ENCODE results near the gene TTLL9.

The TTLL9 gene

DNA sequence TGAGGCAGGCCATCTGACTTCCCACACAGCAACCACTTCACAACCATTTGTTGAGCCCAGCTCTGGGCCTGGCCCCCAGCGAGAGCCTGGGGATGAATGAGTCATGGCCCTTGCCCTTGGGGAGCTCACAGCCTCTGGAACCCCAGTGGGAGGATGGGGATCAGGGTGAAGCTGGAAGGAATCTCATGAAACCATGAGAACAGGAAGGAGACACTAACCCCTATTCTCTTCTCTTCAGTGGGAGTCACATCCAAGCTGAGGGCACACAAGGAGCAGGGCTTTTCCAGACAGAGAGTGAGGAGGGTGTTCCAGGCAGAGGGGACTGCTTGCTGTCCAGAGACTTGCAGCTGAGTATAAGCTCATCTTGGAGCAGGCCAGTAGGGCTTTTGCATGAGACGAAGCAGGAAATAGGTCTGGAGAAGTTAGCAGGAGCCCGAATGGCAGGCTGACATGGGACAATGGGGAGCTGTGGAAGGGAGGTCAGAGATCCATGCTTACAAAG is 32.5 kb upstream of the TTLL9 start:
- DNase-seq, result no peak

GRCh38 chr20:31838646-31839292 is 31.7 kb upstream of the TTLL9 start:
- no peak for DNase-seq

DNA sequence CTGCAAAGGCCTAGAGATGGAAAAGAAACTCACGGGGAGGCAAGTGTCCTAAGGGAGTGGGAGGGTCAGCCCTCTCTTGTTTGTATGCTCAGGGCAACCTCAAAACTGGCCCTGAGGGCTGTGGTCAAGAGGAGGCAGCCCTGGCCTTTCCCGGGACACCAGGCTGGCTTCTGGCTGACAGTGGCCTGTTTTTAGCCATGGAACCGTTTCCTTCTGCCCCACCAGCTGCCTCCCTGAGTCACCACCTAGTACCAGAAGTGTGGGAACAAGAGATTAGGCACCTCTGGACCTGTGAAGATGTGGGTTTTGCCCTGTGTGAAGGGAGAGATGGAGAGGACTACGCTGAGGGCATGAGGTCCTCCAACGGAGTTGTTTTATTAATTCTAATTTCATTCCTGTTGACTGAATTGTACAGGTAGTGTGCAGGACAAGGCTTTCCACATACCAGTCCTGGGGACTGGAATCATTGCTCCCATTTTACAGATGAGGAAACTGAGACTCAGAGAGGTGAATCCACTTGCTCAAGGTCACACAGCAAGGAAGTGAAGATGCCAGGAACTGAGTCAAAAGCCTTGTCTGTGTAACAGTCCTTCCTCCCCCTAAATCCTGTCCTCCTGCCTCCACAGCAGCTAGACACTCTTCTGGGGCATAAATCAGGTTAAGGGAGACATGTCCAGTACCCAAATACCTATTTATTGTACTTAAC is 30.5 kb upstream of the TTLL9 start:
- DNase-seq, result no peak

GRCh38 chr20:31840906-31841816 is 29.3 kb upstream of the TTLL9 start:
- no peak for DNase-seq

- DNase-seq, result no peak
Measured at GRCh38 chr20:31841928-31842327, 28.5 kb upstream of the TTLL9 start.

- no peak for DNase-seq
Measured at GRCh38 chr20:31842471-31843157, 27.8 kb upstream of the TTLL9 start.

DNA sequence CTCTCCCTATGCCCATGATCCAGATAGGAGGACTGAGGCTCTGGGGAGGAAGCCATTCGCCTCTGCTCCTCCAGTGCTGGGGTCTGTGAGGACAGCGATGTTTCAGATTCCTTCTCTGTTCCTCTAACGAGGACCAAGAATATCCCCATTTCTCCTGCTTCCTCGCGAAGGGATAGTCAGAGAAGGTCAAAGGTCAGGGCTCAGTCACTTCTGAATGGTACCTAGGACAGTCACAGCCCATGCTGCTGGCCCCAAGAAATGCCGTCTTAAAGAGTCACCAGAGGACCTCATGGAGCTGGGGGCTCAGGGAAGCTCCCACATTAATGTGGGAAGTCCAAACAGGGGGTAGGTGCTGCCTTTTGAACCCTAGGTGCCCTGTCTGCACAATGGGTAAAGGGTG is 27.1 kb upstream of the TTLL9 start:
- DNase-seq, result no peak

DNA sequence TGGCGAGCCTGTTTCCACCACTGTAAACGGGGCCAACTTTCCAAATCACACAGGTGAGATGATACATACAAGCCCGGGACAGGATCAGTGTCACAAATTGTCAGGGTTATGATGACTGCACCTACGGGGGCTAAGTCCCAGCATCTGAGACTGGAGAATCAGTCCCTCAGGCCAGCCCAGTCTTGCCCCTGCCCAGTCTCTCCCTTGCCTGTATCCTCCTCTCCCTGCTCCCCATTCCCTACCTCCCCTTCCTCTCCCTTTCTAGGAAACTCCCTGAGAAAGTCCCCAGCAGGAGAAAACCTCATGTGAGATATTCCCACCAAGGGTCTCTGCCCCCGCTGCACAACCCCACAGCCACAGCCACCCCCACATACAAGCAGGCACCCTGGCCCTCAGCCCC is 26.6 kb upstream of the TTLL9 start:
- DNase-seq, result no peak

- DNase-seq, result no peak
Measured at GRCh38 chr20:31844737-31845299, 25.6 kb upstream of the TTLL9 start.

GRCh38 chr20:31845300-31845863 is 25.1 kb upstream of the TTLL9 start, which contains the start of gene FOXS1:
TSS of gene FOXS1 (minus strand) at chr20:31845604. CDS start at chr20:31845542, 62 bp downstream.
- no peak for DNase-seq

DNA sequence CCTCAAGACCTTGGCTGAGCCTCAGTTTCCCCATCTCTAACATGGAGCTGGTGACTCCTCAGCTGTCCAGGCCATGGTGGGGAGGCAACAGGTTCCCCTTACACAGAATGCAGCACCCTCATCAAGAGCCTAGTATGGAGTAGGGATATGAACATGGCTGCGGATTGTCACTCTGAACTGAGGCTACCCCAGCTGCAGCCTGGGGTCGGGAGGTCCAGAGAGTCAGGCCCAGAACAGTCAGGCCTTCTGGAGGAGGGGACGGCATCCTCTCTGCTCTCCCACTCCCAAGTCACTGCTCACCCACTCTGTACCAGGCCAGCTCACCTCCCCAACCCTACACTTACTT is 23.7 kb upstream of the TTLL9 start:
- DNase-seq, result no peak

GRCh38 chr20:31848088-31848999 is 22.1 kb upstream of the TTLL9 start:
- DNase-seq, result no peak

DNA sequence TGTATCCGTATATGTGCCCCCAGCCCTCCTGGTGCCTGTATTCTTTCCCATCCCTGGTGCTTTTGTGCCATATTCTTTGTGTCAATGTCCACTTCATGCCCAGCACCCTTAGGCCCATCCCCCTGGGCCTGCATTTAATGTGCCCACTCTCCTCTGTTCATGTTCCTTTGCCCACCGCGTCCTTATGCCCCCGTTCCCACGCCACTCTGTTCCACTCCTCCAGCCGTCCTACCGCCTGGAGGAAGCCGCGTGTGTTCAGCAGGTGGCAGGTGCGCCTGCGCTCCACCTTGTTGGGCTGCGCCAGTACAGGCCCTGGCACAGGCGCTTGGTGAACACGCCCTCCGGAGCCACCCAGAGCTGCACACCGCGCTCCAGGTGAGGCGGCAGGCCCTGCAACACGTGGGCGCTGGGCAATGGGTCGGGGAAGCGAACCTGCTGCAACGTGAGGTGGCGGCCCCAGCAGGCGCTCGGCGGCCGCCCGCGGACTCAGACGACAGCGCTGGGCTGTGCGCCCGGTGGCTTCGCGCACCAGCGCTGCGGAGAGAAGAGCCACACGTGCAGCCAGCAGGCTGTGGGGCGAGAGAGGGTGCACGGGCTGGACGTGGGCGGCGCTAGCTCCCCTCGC is 21.0 kb upstream of the TTLL9 start:
- DNase-seq, result peak; percentile 93

GRCh38 chr20:31851240-31851955 is 19.0 kb upstream of the TTLL9 start:
- DNase-seq, result peak; percentile 32

- no peak for DNase-seq
Measured at GRCh38 chr20:31853481-31853880, 17.0 kb upstream of the TTLL9 start.

GRCh38 chr20:31856516-31856915 is 13.9 kb upstream of the TTLL9 start:
- DNase-seq, result no peak

- no peak for DNase-seq
Measured at GRCh38 chr20:31857861-31858759, 12.3 kb upstream of the TTLL9 start.

- DNase-seq, result no peak
Measured at GRCh38 chr20:31858760-31859083, 11.7 kb upstream of the TTLL9 start.

Measured in DMS53 (cell line).